Heart left ventricle (tissue), 16 donors: Measurements from ENCODE around the gene FGA. TPM values are rescaled to one million over a fixed set of nuclear protein-coding genes. Genes with fewer than 3 reads are reported as not detected.

Source experiments
- ATAC-seq, 4 donors: fragments of 200-7000 bp; cut with Tn5 transposase; one replicate each; pipeline ENCODE4 v1.9.1; 2020 to 2022; ENCODE audit warnings: moderate library complexity in 4 of 4, mild to moderate bottlenecking in 3 of 4, moderate number of reproducible peaks in 1 of 4
- DNase-seq, 5 donors: peaks; one replicate each; pipeline ENCODE4 v3.0.0-alpha.2; 2020
- H3K27ac ChIP-seq, 12 donors: fragments of 200-600 bp; sonication (generic) in 4 of 12; one replicate each; pipeline versions ENCODE4 v1.5.0 to v1.8.0; 2016 to 2022; ENCODE audit warnings: mild to moderate bottlenecking in 2 of 12
- H3K27me3 ChIP-seq, 9 donors: fragments of 200-600 bp; sonication (generic) in 2 of 9; one replicate each; pipeline versions ENCODE4 v1.5.1 to v1.8.0; 2016 to 2022; ENCODE audit warnings: mild to moderate bottlenecking in 3 of 9
- H3K36me3 ChIP-seq, 9 donors: fragments of 200-600 bp; sonication (generic) in 2 of 9; one replicate each; pipeline versions ENCODE4 v1.5.0 to v1.8.0; 2018 to 2022; ENCODE audit warnings: mild to moderate bottlenecking in 2 of 9
- H3K4me1 ChIP-seq, 12 donors: fragments of 200-600 bp; sonication (generic) in 4 of 12; one replicate each; pipeline versions ENCODE4 v1.5.0 to v1.8.0; 2016 to 2022; ENCODE audit warnings: mild to moderate bottlenecking in 3 of 12
- H3K4me3 ChIP-seq, 12 donors: fragments of 200-600 bp; sonication (generic) in 4 of 12; one replicate each; pipeline versions ENCODE4 v1.5.0 to v1.8.0; 2017 to 2022; ENCODE audit warnings: mild to moderate bottlenecking in 9 of 12, moderate library complexity in 4 of 12
- H3K9me3 ChIP-seq, 12 donors: fragments of 200-600 bp; sonication (generic) in 4 of 12; one replicate each; pipeline versions ENCODE4 v1.5.0 to v1.8.0; 2016 to 2022; ENCODE audit warnings: mild to moderate bottlenecking in 1 of 12
- CTCF ChIP-seq, 12 donors: fragments of 200-600 bp; sonication (generic) in 4 of 12; IDR thresholded peaks; one replicate each; pipeline versions ENCODE4 v1.5.0 to v1.8.0; 2018 to 2022; ENCODE audit warnings: antibody characterized with exemption in 12 of 12, mild to moderate bottlenecking in 5 of 12
- POLR2A ChIP-seq, 2 donors: fragments of 450-650 bp; IDR thresholded peaks; one replicate each; pipeline ENCODE4 v1.6.1; 2017; ENCODE audit warnings: antibody characterized with exemption in 2 of 2, mild to moderate bottlenecking in 2 of 2, moderate library complexity in 2 of 2
- WGBS, 4 donors: extraction: QIAGEN DNeasy Blood & Tissue Kit in 2 of 4; methylation state at CpG; one replicate each; pipeline versions ENCODE4 v1.1.5 to v1.1.7; 2013 to 2018; 5-methylcytosine and 5-hydroxymethylcytosine counted together
- intact Hi-C, 10 donors: fragments of 100-400 bp; cut with DNase I; formaldehyde crosslinking; loops; one replicate each; pipeline versions ENCODE4 v1.11.1 to v1.14.2; 2022
- polyA plus RNA-seq, 2 donors: library from polyadenylated mRNA; stranded (reverse); fragments of 200-250 nt; gene quantifications; one replicate each; pipeline ENCODE4 v1.2.3, GENCODE V29; 2013
- total RNA-seq, 9 donors: library from RNA; depleted of rRNA in 2 of 9; stranded (reverse); fragments of >200 nt in 2 of 9; fragmentation: NEBNext Ultra II Directional in 3 of 9; extraction: Animal tissue kit (Norgen Biotek cat#: 25700) in 3 of 9; gene quantifications; one replicate each; pipeline versions ENCODE4 v1.1.0 to v1.2.4, GENCODE V29; 2016 to 2023
- donor health status: ischemic (EF 13 %, LVEDD 7.1; RV severe dilation, severe dysfunction).
- donor health status: healthy with polysubstance abuse.
- donor health status: DM: no; HTN: yes; CAD: no.
- donor health status: DM: no; HTN: no; CAD: no.
- donor health status: ischemic (EF 25% LVEDD 6.9; RV normal size, moderate dysfunction).
- donor health status: ischemic (EF 25% LVEDD 5.7; RV mildly dilated, moderate dysfunction).
- donor health status: healthy.
- donor health status: DM: yes; HTN: yes; CAD: no.
- donor health status: ischemic (EF 35%, LVEDD 5.7; RV mildly dilated, moderate dysfunction).
- donor health status: nonischemic (EF 11% LVEDD 7.7; RV severe dilation, severe dysfunction).
- donor health status: DM: yes; HTN: yes; CAD: no.
- donor health status: PGD.
- donor health status: ischemic (EF 29% LVEDD 5.4; RV normal size, mild dysfunction).
- donor health status: nonischemic (EF 23%, LVEDD 6.1; RV moderate dilation, normal function).

FGA gene
- total and polyA plus RNA-seq, 11 donors: 0.25 to 0.77 (median 0.32) TPM; not detected in 8

DNA sequence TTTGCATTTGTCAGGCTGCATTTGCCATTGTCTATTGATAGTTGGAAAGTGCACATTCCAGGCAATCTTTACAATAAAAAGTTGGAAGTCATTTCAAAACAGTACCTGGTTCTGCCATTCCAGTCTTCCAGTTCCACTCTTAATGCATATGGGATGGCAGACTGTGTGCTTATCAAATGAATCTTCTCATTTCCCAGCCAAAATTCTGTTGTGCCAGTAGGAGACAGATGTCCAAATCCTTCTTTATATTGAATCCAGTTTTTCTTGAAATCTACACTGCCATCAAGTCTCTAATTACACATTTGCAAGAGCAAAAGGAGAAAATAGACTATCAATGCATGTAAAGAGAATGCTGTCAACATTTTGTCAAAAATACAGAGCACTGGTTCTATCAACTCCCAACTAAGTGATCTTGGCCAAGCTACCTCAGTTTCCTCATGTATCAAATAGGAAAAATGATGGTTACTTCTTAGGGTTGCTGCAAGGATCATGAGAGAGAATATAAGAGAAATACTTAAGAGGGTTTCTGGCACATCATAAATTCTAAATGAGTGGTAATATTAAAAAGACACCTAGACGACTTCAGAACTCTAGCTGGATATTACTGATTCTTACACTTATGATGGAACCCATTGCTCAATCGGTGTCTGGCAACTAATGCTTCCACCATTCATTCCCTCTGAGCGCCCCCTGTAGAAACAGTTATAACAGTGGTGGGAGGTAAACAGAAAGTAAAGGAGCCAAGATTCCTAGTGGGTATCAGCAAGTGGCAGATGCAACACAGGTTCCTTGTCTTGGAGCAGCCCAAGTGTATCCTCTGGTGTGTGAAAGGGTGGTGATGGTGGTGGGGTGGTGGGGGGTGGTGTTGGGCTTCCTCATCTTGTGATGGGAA, 18.1 kb upstream of the FGA start:
- no peak for TF ChIP-seq POLR2A (IDR thresholded peaks at IDR 0.05)
- no peak for TF ChIP-seq CTCF (IDR thresholded peaks at IDR 0.05)
- Histone ChIP-seq H3K4me3 (no peak overlapping the region), H3K27me3 (peaks cover 0 to 13% (median 0%) of the 10 kb centered on the region in 9 donors), H3K27ac (no peak overlapping the region), H3K36me3 (no peaks in the 10 kb centered on the region), H3K4me1 (no peaks in the 10 kb centered on the region), H3K9me3 (no peaks in the 10 kb centered on the region)
- 74 to 86% (median 80%) methylated on average over 3 of the region's 3 CpGs for WGBS, 4 donors
- intact Hi-C loops: no loop called here
- DNase-seq (no peak), ATAC-seq (no peak)

GRCh38 chr4:154606728-154607723, 16.5 kb upstream of the FGA start:
- intact Hi-C loops: no loop called here
- H3K27me3 ChIP-seq: peaks cover 0 to 16% (median 0%) of the 10 kb centered on the region in 9 donors
- no peaks in the 10 kb centered on the region for H3K9me3 ChIP-seq
- no peak overlapping the region for H3K4me3 ChIP-seq
- no peaks in the 10 kb centered on the region for H3K4me1 ChIP-seq
- no peak for ATAC-seq
- no peaks in the 10 kb centered on the region for H3K36me3 ChIP-seq
- 76 to 84% (median 80%) methylated on average over 6 of the region's 6 CpGs for WGBS, 4 donors
- TF ChIP-seq CTCF (IDR thresholded peaks at IDR 0.05): no peak
- no peak for TF ChIP-seq POLR2A (IDR thresholded peaks at IDR 0.05)
- no peak for DNase-seq
- no peak overlapping the region for H3K27ac ChIP-seq

- Histone ChIP-seq H3K4me1 (no peaks in the 10 kb centered on the region), H3K36me3 (no peaks in the 10 kb centered on the region), H3K27ac (no peak overlapping the region), H3K27me3 (peaks cover 0 to 12% (median 0%) of the 10 kb centered on the region in 9 donors), H3K9me3 (no peaks in the 10 kb centered on the region), H3K4me3 (no peak overlapping the region)
- intact Hi-C loops: no loop called here
- TF ChIP-seq POLR2A (IDR thresholded peaks at IDR 0.05) (no peak), CTCF (IDR thresholded peaks at IDR 0.05) (no peak)
- ATAC-seq (no peak), DNase-seq (no peak)
- WGBS, 4 donors: 73 to 76% (median 74%) methylated on average over 4 of the region's 4 CpGs
Measured at GRCh38 chr4:154604696-154605200, 14.2 kb upstream of the FGA start.
